Activated naive CD4-positive, alpha-beta T cell (primary cell): ENCODE results near the gene ASIC2.

Experiments
- DNase-seq, 4 experiments: peaks; one replicate each; lab custom pipeline; 2025; lab: John Stamatoyannopoulos, UW

Gene ASIC2

DNA sequence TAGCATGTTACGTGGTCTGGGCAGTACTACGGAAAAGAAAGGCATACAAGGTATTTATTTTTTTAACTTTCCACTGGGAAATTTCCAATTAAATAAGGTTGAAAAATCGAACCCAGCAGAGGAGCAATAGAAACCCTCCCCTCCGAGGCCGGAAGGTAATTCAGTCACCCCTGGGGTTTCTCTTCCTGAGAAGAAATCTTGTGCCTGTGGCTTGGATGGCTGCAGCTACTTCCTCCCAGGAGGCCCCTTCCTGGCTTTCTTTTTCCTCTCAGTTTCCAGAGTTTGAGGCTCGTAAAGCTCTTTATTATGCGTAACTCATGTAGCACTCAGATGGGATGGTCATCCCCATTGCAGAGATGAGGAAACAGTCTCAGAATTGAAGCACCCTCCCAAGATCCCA, 140.3 kb downstream of the ASIC2 start:
- DNase-seq: no peak

- no peak for DNase-seq
Observed at GRCh38 chr17:33151565-33151964, 141.5 kb downstream of the ASIC2 start.

GRCh38 chr17:33145941-33146340, 147.2 kb downstream of the ASIC2 start:
- no peak for DNase-seq

DNA sequence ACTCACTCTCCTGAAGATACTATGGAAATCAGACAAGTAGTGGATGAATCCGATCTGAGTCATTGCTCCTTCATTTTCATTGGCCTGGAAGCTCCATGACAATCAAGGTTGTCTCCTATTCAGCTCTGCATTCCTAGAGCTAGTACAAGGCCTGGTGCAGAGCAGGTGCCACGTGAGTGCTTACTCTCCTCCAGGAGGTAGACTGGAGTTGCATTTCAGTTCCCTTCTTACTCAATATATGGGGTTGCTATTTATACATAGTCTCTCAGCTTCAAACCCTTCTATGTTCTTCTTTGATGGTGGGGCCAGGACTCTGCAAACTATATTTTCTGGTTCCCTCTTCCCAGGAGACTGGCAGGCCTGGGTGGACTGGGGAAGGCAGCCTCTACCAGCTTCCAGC, 148.3 kb downstream of the ASIC2 start:
- no peak for DNase-seq

GRCh38 chr17:33142705-33143299, 150.3 kb downstream of the ASIC2 start:
- no peak for DNase-seq

- DNase-seq: no peak
Observed at GRCh38 chr17:33140413-33141099, 152.5 kb downstream of the ASIC2 start.

GRCh38 chr17:33138627-33139026, 154.5 kb downstream of the ASIC2 start:
- DNase-seq: no peak

DNA sequence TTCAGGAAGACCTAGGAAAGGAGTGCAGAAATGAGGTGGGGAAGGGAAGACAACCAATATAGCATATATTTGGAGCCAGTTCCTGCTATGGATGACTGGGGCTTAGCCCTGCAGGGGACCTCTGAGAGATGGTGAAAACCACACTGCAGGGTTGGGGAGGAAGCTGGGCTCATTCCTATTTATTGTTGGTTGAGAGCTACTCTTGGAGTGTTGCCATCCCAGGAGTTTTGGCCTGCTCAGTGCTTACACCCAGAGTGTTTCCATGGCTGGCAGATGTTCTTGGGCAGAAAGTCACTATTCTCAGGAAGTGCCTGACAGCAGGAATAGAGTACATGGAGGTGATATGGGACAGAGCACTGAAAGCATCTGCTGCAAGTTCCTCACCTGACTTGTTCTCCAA, 155.7 kb downstream of the ASIC2 start:
- DNase-seq: no peak

DNA sequence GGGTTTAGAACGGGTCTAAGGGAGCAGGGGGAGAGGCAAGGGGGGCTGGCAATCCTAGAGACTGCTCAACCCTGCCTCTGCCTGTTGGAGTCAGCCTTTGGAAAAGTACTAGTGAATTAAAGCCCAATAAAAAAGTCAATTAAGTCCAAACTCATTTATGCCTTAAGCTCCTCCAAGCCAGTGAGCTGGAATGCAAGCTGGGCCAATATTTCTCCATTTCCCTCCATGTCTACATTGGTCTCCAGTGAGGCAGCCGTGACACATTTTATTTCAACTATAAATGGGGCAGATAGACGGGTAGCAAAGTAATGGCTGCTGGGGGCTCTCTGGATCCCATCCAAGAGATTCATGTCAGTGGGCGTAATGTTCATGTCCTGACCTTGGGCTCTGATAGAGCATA, 157.4 kb downstream of the ASIC2 start:
- DNase-seq: no peak

- no peak for DNase-seq
Observed at GRCh38 chr17:33131620-33132019, 161.5 kb downstream of the ASIC2 start.

DNA sequence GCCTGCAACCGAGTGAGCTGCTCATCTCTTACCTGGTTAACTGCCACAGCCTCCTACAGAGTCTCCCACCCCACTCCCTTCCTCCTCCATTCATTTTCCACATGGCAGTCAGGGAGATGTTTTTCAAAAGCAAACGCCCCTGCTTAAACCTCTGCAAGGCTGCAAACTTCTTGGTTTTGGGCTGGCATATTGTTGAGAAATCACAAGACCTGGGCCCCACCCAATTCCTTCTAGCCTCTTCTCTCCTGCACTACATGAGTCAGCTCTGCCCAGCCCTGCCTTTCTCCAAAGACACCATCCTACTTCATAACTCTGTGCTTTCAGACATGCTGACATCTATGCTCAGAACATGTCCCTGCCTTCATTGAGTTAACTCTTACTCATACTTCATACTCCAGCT, 165.4 kb downstream of the ASIC2 start:
- no peak for DNase-seq

DNA sequence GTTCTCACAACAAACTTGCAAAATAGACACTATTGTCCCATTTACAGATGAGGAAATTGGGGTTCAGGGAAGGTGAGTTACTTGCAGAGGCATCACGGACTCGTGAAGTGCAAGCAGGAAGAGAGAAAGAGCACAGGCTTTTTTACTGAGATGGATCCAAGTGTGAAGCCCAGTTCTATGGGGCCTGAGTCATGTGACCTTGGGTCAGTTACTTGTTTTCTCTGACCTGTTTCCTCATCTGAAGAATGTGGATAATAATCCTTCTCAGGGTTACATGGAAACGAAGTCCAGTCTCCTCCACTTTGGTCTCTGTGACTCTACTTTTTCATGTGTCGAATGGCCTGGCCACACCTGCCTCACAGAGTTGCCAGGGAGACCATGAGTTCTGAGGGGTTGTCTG, 167.0 kb downstream of the ASIC2 start:
- DNase-seq: no peak

DNA sequence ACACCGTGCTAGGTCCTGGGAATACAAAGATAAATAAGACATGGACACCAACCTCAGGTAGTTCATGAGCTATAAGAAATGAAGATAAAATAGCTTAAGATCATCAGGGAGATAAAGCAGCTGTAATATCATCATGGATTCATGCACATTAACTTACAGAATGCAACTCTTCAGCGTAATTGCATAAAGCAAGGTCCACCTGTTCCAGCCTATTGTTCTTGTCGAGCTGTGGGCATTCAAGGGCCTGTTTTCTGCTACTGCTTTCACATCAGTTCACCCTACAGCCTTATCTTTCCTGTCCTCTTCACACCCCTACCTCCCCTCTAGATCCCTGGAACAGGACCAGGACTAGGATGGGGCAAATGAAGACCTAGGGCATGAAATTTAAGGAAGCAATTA, 167.5 kb downstream of the ASIC2 start:
- no peak for DNase-seq

DNA sequence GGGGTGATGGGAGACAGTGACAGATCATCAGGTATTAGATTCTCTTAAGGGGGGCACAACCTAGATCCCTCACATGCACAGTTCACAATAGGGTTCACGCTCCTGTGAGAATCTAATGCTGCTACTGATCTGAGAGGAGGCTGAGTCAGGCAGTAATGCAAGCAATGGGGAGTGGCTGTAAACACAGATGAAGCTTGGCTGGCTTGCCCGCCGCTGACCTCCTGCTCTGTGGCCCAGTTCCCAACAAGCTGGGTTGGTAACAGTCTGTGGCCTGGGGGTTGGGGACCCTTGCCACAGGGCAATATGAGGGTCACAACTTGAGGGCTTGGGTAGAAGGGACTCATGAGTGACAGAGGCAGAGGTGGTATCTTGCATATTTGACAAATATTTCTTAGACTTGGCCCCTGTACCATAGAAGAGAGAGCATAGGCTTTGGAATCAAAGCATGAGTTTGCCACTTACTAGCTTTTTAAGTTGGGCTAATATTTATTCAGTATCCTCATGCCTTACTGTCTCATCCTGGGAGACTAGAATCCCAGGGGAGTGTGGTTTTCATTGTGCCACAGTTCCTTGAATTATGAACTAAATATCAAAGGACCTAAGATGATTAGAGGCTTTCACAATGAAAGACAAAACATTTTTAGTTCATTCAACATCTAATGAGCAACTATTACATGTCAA, 168.1 kb downstream of the ASIC2 start:
- no peak for DNase-seq

DNA sequence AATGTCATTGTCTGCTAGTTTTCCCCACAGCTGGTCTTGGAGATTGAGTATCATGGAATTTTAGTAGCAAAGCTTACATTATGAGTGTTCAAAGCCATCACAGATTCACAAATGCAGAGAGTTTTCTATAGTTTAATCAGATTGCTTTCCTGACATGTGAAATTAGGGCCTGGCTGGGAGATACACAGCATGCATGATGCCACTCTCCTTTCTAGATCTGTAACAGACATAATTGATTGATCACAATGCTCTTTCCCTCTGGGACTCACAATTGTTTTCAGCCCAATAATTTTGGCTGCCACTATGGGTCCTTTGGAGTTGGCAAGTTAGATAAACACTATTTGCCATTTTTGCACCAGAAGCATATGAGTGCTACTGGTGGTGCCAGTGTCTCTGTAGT, 168.9 kb downstream of the ASIC2 start:
- no peak for DNase-seq

GRCh38 chr17:33121756-33122155, 171.3 kb downstream of the ASIC2 start:
- DNase-seq: no peak

DNA sequence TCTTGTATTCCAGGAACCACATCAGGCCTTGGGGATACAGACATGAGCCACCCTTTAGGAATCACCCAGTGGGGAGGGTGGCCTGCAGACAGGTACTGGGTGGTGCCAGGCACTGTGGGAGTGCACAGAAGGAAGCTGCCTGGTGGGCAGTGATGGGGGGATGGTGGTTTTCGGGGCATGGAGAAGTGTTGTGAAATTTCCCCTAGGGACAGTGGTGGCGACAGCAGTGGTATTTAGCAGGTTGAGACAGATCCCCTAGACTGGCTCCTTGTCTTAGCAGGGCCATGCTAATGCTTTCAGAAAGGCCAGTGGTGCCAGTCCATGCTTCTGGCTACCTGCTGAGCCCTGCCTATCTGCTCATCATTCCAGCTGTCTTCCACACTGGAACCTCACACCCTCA, 171.8 kb downstream of the ASIC2 start:
- no peak for DNase-seq

- no peak for DNase-seq
Observed at GRCh38 chr17:33120103-33120502, 173.0 kb downstream of the ASIC2 start.

DNA sequence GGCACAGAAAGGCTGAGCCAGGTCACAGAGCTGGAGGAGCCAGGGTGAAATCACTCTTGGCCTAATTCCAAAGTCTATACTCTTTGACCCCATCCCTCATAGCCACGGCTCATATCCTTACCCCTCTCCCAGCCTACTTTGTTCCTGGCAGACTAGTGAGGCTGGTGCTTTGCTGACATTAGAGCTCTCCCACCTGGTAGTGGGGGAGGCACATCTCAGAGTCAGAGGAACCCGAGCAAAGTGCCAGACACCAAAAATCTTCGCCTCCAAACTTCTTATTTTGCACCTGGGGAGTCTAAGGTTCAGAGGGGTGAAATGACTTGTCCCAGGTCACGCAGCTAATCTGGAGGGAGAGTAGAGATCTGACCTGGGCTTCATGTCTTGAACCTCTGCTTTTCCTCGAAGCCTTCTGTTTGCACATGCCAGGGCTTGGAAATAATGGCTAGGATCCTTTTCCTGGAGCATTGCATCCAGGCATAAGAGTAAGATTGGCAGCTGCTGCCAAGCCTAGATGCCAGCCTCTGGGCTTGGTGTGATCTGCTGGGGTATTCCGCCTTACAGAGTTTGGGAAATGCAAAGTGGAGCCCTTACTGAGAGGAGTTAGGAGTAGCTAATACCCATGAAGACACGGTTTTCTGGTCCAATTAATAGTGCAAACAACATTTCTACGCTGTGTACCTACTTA, 174.6 kb downstream of the ASIC2 start:
- DNase-seq: no peak

DNA sequence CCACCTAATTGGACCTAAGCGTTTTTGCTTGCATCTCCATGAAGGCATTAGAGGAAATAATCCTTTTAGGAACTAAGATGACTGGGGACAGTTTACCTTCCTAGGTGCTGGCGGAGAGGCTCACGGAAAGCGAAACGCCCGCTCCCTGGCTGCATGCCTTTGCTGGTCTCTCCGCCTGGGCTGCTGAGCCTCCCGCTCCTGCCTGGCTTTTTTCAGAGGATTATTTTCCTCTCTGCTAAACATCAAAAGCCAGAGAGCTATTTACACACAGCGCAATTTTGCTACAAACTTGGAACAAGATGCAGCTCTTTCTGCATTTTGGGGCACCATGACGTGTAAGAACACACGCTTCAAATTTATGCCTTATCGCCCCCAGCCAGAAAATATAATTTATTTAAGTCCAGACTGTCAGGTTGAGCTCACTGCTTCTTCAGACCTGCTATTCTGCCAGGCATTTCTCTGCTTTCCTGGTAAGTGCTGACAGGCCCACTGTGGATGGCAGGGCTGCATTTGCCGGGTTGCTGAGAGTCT, 177.0 kb downstream of the ASIC2 start:
- no peak for DNase-seq

- no peak for DNase-seq
Observed at GRCh38 chr17:33115366-33115765, 177.7 kb downstream of the ASIC2 start.

DNA sequence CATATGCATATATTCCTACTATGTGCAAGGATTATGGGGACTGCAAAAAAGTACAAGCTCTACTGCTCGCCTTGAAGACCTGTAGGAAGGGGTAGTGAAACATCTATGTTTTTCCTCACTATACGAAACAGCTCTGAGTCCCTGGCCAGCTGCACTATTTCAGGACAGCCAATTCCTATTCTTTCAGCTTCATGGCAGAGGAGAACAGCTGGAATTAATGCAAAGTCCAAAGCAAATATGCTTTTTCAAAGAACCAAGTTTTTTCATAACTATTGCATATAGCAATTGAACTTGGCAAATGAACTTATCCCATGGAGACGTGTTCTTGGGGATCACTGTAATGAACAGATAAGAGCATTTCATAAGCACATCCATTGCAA, 179.1 kb downstream of the ASIC2 start:
- DNase-seq: no peak
